HG03571 (cell line): Measurements from ENCODE around the gene AFG1L.
"Not testable (repeated sequence)": the region's sequence is repeated elsewhere in the genome, so short reads cannot be mapped to it uniquely, and the experiment has no call there.

Source experiments
- ATAC-seq: cut with Tn5 transposase; IDR thresholded peaks from one replicate; pipeline ENCODE4 v1.9.1; 2021; ENCODE audit not compliant: unreplicated experiment

The AFG1L gene

GRCh38 chr6:108449717-108450116, 154.9 kb downstream of the AFG1L start:
- not testable (repeated sequence) for ATAC-seq

GRCh38 chr6:108451816-108452215, 157.0 kb downstream of the AFG1L start:
- ATAC-seq = no peak

GRCh38 chr6:108452711-108453195, 157.9 kb downstream of the AFG1L start:
- ATAC-seq = no peak

- ATAC-seq = no peak
These were observed 158.8 kb downstream of the AFG1L start for GRCh38 chr6:108453601-108454185.

GRCh38 chr6:108454356-108454755, 159.5 kb downstream of the AFG1L start:
- ATAC-seq = no peak

- no peak for ATAC-seq
These were observed 160.8 kb downstream of the AFG1L start for GRCh38 chr6:108455688-108456087.

- no peak for ATAC-seq
These were observed 168.9 kb downstream of the AFG1L start for GRCh38 chr6:108463784-108464183.

- no peak for ATAC-seq
These were observed 169.7 kb downstream of the AFG1L start for GRCh38 chr6:108464418-108465097.

- ATAC-seq = no peak
These were observed 170.2 kb downstream of the AFG1L start for GRCh38 chr6:108465098-108465495.

GRCh38 chr6:108468346-108468745, 173.5 kb downstream of the AFG1L start:
- ATAC-seq = no peak

GRCh38 chr6:108469316-108469715, 174.5 kb downstream of the AFG1L start:
- no peak for ATAC-seq

- no peak for ATAC-seq
These were observed 178.3 kb downstream of the AFG1L start for GRCh38 chr6:108473197-108473596.

- no peak for ATAC-seq
These were observed 181.5 kb downstream of the AFG1L start for GRCh38 chr6:108476376-108476775.

- no peak for ATAC-seq
These were observed 182.1 kb downstream of the AFG1L start for GRCh38 chr6:108476847-108477430.

- no peak for ATAC-seq
These were observed 187.7 kb downstream of the AFG1L start for GRCh38 chr6:108482559-108482958.

- no peak for ATAC-seq
These were observed 189.2 kb downstream of the AFG1L start for GRCh38 chr6:108484016-108484415.

GRCh38 chr6:108489699-108490098, 194.8 kb downstream of the AFG1L start:
- no peak for ATAC-seq

GRCh38 chr6:108492131-108492766, 197.4 kb downstream of the AFG1L start:
- ATAC-seq = no peak

- no peak for ATAC-seq
These were observed 199.6 kb downstream of the AFG1L start for GRCh38 chr6:108494434-108494833.

GRCh38 chr6:108497883-108498282, 203.0 kb downstream of the AFG1L start:
- ATAC-seq = no peak

GRCh38 chr6:108501559-108501958, 206.7 kb downstream of the AFG1L start:
- ATAC-seq = no peak

- ATAC-seq = no peak
These were observed 208.0 kb downstream of the AFG1L start for GRCh38 chr6:108502832-108503231.
